Effector memory CD8-positive, alpha-beta T cell (primary cell): ENCODE results near the gene SRGAP2C.
"Not testable (repeated sequence)": the region's sequence is repeated elsewhere in the genome, so short reads cannot be mapped to it uniquely, and the experiment has no call there.

Experiments
- ATAC-seq: fragments of 150-1000 bp; cut with Tn5 transposase; replicated peaks from 2 replicates; pipeline ENCODE4 v1.10.0; 2021; ENCODE audit warnings: mild to moderate bottlenecking, moderate library complexity
- DNase-seq, 3 experiments: peaks; one replicate each; pipeline ENCODE4 v3.0.0; 2021
- H3K27ac Mint-ChIP-seq, 2 donors: one replicate each; pipeline ENCODE4 v1.8.0; 2022; ENCODE audit warnings: mild to moderate bottlenecking in 2 of 2, mixed read lengths in 2 of 2, moderate library complexity in 2 of 2
- H3K27me3 Mint-ChIP-seq, 2 donors: one replicate each; pipeline ENCODE4 v1.8.0; 2022; ENCODE audit warnings: mixed read lengths in 2 of 2
- H3K36me3 Mint-ChIP-seq: one replicate; pipeline ENCODE4 v1.8.0; 2022; ENCODE audit warnings: mild to moderate bottlenecking, moderate library complexity, mixed read lengths; ENCODE audit not compliant: insufficient read depth
- H3K4me1 Mint-ChIP-seq, 2 donors: one replicate each; pipeline ENCODE4 v1.8.0; 2022; ENCODE audit warnings: low read depth in 2 of 2, mixed read lengths in 2 of 2
- H3K4me3 Mint-ChIP-seq, 2 donors: one replicate each; pipeline ENCODE4 v1.8.0; 2022; ENCODE audit warnings: mild to moderate bottlenecking in 2 of 2, mixed read lengths in 2 of 2, moderate library complexity in 2 of 2
- H3K9me3 Mint-ChIP-seq, 2 donors: one replicate each; pipeline ENCODE4 v1.8.0; 2022; ENCODE audit warnings: mixed read lengths in 2 of 2

Gene SRGAP2C

GRCh38 chr1:121262163-121262562 is 77.4 kb downstream of the SRGAP2C start:
- peaks cover 3 to 11% of the 10 kb centered on the region in 2 donors for H3K4me1 Mint-ChIP-seq
- not testable (repeated sequence) for H3K4me3 Mint-ChIP-seq

DNA sequence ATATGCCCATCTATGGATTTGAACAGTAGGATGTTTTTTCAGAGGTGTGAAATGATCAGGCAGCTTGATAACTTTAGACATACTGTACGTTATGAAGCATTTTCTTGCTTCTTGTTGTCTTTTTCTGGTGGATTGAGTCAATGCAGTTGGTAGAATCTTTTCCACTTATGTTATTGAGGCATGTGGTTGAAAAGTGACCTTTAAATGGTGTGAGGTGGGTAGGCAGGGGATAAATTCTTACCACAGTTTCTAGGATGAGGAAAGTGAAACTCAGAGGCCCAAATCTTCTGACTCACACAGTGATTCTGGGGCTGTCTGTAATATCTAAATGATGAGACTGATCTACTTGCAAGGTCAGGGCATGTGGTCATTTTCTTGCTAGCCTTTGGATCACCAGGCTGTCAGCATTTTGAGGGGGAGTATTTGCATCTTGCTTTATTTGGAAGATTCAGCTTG is 79.0 kb downstream of the SRGAP2C start:
- peaks cover 5 to 14% of the 10 kb centered on the region in 2 donors for H3K4me1 Mint-ChIP-seq
- not testable (repeated sequence) for H3K27me3 Mint-ChIP-seq, H3K27ac Mint-ChIP-seq, H3K36me3 Mint-ChIP-seq, H3K4me3 Mint-ChIP-seq, H3K9me3 Mint-ChIP-seq
- peak; percentile 70 for ATAC-seq
- DNase-seq = peak in 1 of 3 experiments; percentile 3

More at GRCh38 chr1:121262163-121262562, 77.4 kb downstream of the SRGAP2C start:
- not testable (repeated sequence) for H3K27me3 Mint-ChIP-seq, H3K27ac Mint-ChIP-seq, H3K36me3 Mint-ChIP-seq, DNase-seq, ATAC-seq, H3K9me3 Mint-ChIP-seq

DNA sequence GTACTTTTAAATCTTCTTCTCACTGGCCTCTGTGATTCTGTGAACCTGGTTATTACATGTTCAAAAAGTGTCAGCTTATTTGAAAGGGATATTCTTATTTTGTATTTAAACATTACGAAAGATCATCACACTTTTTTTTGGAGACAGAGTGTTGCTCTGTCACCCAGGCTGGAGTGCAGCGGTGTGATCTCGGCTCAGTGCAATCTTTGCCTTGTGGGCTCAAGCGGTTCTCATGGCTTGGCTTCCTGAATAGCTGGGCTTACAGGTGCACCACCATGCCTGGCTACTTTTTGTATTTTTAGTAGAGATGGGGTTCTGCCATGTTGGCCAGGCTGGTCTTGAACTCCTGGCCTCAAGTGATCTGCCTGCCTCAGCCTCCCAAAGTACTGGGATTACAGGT is 82.3 kb downstream of the SRGAP2C start:
- H3K4me1 Mint-ChIP-seq = peaks cover 7 to 10% of the 10 kb centered on the region in 2 donors
- H3K4me3 Mint-ChIP-seq, H3K27ac Mint-ChIP-seq, DNase-seq, H3K9me3 Mint-ChIP-seq, H3K27me3 Mint-ChIP-seq, ATAC-seq, H3K36me3 Mint-ChIP-seq: not testable (repeated sequence)

- H3K9me3 Mint-ChIP-seq, H3K4me3 Mint-ChIP-seq, DNase-seq, H3K27me3 Mint-ChIP-seq, ATAC-seq, H3K27ac Mint-ChIP-seq, H3K36me3 Mint-ChIP-seq: not testable (repeated sequence)
- peaks cover 7 to 10% of the 10 kb centered on the region in 2 donors for H3K4me1 Mint-ChIP-seq
These were observed 84.5 kb downstream of the SRGAP2C start for GRCh38 chr1:121269309-121269708.

- H3K4me1 Mint-ChIP-seq, DNase-seq, H3K36me3 Mint-ChIP-seq, H3K9me3 Mint-ChIP-seq, H3K27me3 Mint-ChIP-seq: not testable (repeated sequence)
- peak overlapping the region; percentile 74 to 81 for H3K4me3 Mint-ChIP-seq
- peak overlapping the region; percentile 68 to 91 for H3K27ac Mint-ChIP-seq
- ATAC-seq = peak; percentile 93
These were observed 85.2 kb downstream of the SRGAP2C start for GRCh38 chr1:121269973-121270372.

DNA sequence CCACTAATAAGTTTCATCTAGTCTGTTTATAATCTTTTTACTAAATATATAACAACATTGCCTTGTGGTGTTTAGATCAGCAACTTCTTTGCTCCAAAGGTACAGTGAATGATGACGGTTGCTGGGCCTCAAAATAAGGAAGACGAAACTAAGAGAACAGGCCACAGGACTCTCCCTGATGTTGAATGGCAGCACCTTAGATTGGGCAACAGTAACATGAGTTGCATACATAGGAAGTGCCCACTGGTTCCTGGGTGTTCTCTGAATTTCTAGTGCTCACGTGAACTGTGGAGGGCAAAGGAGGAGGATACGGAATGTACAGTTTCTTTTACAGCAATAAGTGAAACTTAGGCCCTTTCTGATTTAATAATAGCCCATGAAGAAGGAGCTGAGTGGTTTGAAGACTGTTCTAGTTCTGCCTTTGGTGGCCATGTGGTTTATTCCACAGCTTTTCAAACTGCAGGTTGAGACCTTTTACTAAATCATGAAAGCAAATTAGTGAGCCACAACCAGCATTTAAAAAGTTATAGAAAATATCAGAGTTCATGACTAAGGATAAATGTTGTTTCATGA is 86.5 kb downstream of the SRGAP2C start:
- H3K4me3 Mint-ChIP-seq, H3K36me3 Mint-ChIP-seq, H3K27me3 Mint-ChIP-seq, DNase-seq, H3K27ac Mint-ChIP-seq, ATAC-seq, H3K9me3 Mint-ChIP-seq, H3K4me1 Mint-ChIP-seq: not testable (repeated sequence)

DNA sequence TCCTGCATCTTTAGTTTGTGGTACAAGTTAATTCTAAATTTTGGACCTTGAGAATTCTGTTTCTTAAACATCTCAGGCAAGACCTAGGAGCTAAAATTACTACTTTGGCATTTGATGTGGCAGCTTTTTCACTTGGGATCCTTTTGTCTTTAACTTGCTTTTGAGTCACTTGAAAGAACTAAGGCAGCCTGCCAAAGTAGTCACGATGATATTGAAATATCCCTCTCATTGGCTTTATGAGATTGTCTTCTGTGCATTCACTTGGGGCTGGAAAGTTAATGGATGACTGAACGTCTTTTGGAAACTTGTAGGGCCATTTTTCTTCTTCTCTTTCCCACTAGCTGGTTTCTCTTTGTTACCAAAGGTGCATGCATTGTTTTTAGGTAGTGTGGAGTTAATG is 90.7 kb downstream of the SRGAP2C start:
- H3K36me3 Mint-ChIP-seq, H3K4me3 Mint-ChIP-seq, H3K9me3 Mint-ChIP-seq, H3K27me3 Mint-ChIP-seq, DNase-seq, ATAC-seq, H3K4me1 Mint-ChIP-seq, H3K27ac Mint-ChIP-seq: not testable (repeated sequence)

GRCh38 chr1:121278202-121278601 is 93.4 kb downstream of the SRGAP2C start:
- H3K27me3 Mint-ChIP-seq, H3K9me3 Mint-ChIP-seq, ATAC-seq, H3K27ac Mint-ChIP-seq, H3K36me3 Mint-ChIP-seq, DNase-seq, H3K4me1 Mint-ChIP-seq, H3K4me3 Mint-ChIP-seq: not testable (repeated sequence)

DNA sequence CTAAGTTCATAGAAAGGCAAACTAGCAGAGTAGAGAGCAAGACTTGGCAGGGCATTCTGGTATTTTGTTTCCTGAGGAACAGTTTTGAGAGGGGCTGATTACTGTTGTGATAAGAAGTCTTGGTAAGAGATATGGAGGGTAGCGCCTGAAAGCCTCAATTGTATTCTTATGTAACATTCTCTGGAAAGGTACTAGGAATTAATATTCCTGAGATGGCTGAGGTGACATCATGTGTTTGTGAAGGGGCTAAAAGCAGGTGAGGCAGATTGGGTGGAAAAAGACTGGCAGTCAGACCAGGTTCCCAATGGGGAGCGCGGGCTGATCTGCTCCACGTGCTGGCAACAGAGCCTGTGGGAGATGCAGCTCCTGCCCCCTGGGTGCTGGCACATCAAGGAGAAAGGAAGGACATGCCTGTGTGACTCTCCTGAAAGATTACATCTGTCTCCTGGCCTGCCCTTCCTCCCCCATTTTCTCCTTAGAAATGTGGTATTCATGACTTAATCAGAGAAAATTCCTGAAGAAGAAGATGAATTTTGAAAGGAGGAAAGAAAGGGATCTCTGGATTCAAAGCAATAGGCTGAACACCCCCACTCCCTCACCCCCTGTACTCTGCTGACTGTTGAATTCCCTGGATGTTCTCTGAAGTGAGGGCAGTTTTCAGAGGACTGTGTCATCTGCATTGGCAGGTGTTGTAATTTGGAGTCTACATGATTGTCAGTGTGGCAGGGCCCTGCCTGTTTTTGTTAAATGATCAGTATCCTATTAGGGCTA is 94.2 kb downstream of the SRGAP2C start:
- H3K9me3 Mint-ChIP-seq = not testable (repeated sequence)

DNA sequence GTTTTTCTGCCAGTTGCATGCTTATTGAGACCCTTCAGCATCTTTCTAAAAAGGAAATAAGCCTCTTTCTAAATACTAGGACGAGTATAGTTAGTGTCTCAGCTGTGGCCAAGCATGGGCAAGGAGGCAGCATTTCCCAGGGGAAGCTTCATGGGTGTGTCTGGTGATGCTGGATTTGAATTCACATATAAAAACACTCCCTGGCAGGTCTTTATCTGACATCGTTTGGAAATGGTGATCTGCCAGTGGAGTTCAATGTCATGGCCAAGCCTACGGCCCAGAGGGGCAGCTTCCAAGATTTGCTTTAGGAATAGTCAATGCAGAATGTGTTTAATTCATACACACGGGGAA is 94.7 kb downstream of the SRGAP2C start:
- H3K4me1 Mint-ChIP-seq, H3K4me3 Mint-ChIP-seq, DNase-seq: not testable (repeated sequence)

More for the DNA sequence above, 94.2 kb downstream of the SRGAP2C start:
- H3K4me1 Mint-ChIP-seq, H3K4me3 Mint-ChIP-seq, H3K27ac Mint-ChIP-seq, H3K36me3 Mint-ChIP-seq, DNase-seq, H3K27me3 Mint-ChIP-seq, ATAC-seq: not testable (repeated sequence)

DNA sequence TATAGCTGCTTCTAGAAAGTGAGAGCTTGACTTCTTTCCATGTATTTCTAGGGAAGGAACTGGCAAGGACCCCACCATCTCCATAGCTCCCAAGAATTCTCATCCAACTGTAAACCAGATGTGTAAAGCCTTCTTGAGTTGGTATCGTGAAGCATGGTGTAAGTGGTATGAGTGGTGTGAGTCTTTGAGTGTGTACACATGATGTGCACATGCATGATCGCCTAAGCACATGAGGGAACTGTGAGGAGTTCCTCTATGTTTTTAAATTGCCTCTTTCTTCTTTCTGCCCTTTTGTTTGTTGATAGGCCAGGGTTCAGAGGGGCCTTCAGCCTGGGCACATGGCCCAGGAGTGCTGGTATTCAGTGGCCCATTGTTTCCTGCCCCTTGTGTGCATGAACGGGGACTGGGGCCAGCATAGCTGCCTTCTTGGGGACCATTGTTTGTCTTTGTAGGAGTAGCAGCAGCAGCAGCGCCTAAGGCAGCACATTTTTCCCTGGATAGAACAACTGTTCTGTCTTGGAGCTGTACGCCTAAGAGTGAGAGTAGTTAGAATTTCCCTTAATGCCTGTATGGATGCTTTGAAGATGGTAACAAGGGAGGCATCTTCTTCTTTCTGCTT is 96.0 kb downstream of the SRGAP2C start:
- H3K4me1 Mint-ChIP-seq, H3K4me3 Mint-ChIP-seq, H3K27me3 Mint-ChIP-seq, H3K27ac Mint-ChIP-seq, H3K36me3 Mint-ChIP-seq, ATAC-seq, H3K9me3 Mint-ChIP-seq, DNase-seq: not testable (repeated sequence)

More for the DNA sequence above, 94.7 kb downstream of the SRGAP2C start:
- H3K27ac Mint-ChIP-seq, H3K9me3 Mint-ChIP-seq, H3K27me3 Mint-ChIP-seq, H3K36me3 Mint-ChIP-seq, ATAC-seq: not testable (repeated sequence)

GRCh38 chr1:121281480-121281879 is 96.7 kb downstream of the SRGAP2C start:
- not testable (repeated sequence) for H3K4me1 Mint-ChIP-seq, H3K36me3 Mint-ChIP-seq, ATAC-seq, H3K27me3 Mint-ChIP-seq, H3K27ac Mint-ChIP-seq, H3K9me3 Mint-ChIP-seq, H3K4me3 Mint-ChIP-seq, DNase-seq

GRCh38 chr1:121283587-121284180 is 98.9 kb downstream of the SRGAP2C start:
- not testable (repeated sequence) for H3K4me1 Mint-ChIP-seq, H3K4me3 Mint-ChIP-seq, H3K9me3 Mint-ChIP-seq, ATAC-seq, H3K36me3 Mint-ChIP-seq, H3K27ac Mint-ChIP-seq, DNase-seq, H3K27me3 Mint-ChIP-seq
